ENCODE data around the gene RRP12.

The RRP12 gene

GRCh38 chr10:97400665-97401454 is at the start of gene RRP12:
Gene RRP12 (minus strand): TSS chr10:97401340. CDS start chr10:97401231, 109 bp downstream.
- TF ChIP-seq RAD21 (IDR thresholded peaks at IDR 0.05; ENCODE audit: low read depth) (no peak), FOXM1 (IDR thresholded peaks at IDR 0.05; ENCODE audit: borderline replicate concordance, low read depth) (no peak), TAF1 (IDR thresholded peaks at IDR 0.05; ENCODE audit: low read depth) (peak; percentile 70), CEBPB (IDR thresholded peaks at IDR 0.05) (no peak), MAX (IDR thresholded peaks at IDR 0.05) (peak; percentile 100), NFIC (IDR thresholded peaks at IDR 0.05) (no peak), USF1 (IDR thresholded peaks at IDR 0.05) (peak; percentile 81), YY1 (IDR thresholded peaks at IDR 0.05; ENCODE audit: low read depth) (peak; percentile 62; the same call in 1 of the 2 replicates), TEAD4 (IDR thresholded peaks at IDR 0.05) (0 out of 2 replicates have a peak, but pooled peaks have one; percentile 18), REST (IDR thresholded peaks at IDR 0.05; ENCODE audit: low read depth) (no peak), TCF12 (IDR thresholded peaks at IDR 0.05; ENCODE audit: low read depth) (no peak), ZBTB7A (IDR thresholded peaks at IDR 0.05; ENCODE audit: low read depth) (no peak), EP300 (IDR thresholded peaks at IDR 0.05; ENCODE audit: borderline replicate concordance) (no peak), EGR1 (IDR thresholded peaks at IDR 0.05) (no peak), CREB1 (IDR thresholded peaks at IDR 0.05; ENCODE audit: low read depth) (peak; percentile 92)

GRCh38 chr10:97450828-97451227 is 49.7 kb upstream of the RRP12 start:
- TF ChIP-seq MAX (IDR thresholded peaks at IDR 0.05) = no peak

GRCh38 chr10:97445722-97446639 is 44.8 kb upstream of the RRP12 start, which contains the start of the genes EXOSC1 and ZDHHC16:
Gene EXOSC1 (minus strand): TSS chr10:97446006. CDS start chr10:97445985, 21 bp downstream.
Gene ZDHHC16 (plus strand): TSS chr10:97446175. CDS start chr10:97451676, 5,501 bp downstream.
- TF ChIP-seq TCF12 (IDR thresholded peaks at IDR 0.05; ENCODE audit: low read depth) (peak; percentile 33; the same call in 1 of the 2 replicates), EGR1 (IDR thresholded peaks at IDR 0.05) (peak; percentile 97), RAD21 (IDR thresholded peaks at IDR 0.05; ENCODE audit: low read depth) (no peak), ZBTB7A (IDR thresholded peaks at IDR 0.05; ENCODE audit: low read depth) (peak; percentile 90), USF1 (IDR thresholded peaks at IDR 0.05) (peak; percentile 76), TAF1 (IDR thresholded peaks at IDR 0.05; ENCODE audit: low read depth) (peak; percentile 83), YY1 (IDR thresholded peaks at IDR 0.05; ENCODE audit: low read depth) (peak; percentile 97), EP300 (IDR thresholded peaks at IDR 0.05; ENCODE audit: borderline replicate concordance) (no peak), TEAD4 (IDR thresholded peaks at IDR 0.05) (peak; percentile 4; the same call in 1 of the 2 replicates)

- TF ChIP-seq CREB1 (IDR thresholded peaks at IDR 0.05; ENCODE audit: low read depth) (no peak), REST (IDR thresholded peaks at IDR 0.05; ENCODE audit: low read depth) (no peak), MAX (IDR thresholded peaks at IDR 0.05) (no peak), EP300 (IDR thresholded peaks at IDR 0.05; ENCODE audit: borderline replicate concordance) (no peak), FOXM1 (IDR thresholded peaks at IDR 0.05; ENCODE audit: borderline replicate concordance, low read depth) (no peak), NFIC (IDR thresholded peaks at IDR 0.05) (no peak), YY1 (IDR thresholded peaks at IDR 0.05; ENCODE audit: low read depth) (no peak)
Measured at GRCh38 chr10:97445357-97445721, 44.2 kb upstream of the RRP12 start.

- TF ChIP-seq ZBTB7A (IDR thresholded peaks at IDR 0.05; ENCODE audit: low read depth) (no peak), EP300 (IDR thresholded peaks at IDR 0.05; ENCODE audit: borderline replicate concordance) (no peak), NFIC (IDR thresholded peaks at IDR 0.05) (no peak), EGR1 (IDR thresholded peaks at IDR 0.05) (no peak), TEAD4 (IDR thresholded peaks at IDR 0.05) (no peak), TCF12 (IDR thresholded peaks at IDR 0.05; ENCODE audit: low read depth) (no peak), USF1 (IDR thresholded peaks at IDR 0.05) (no peak), RAD21 (IDR thresholded peaks at IDR 0.05; ENCODE audit: low read depth) (no peak), REST (IDR thresholded peaks at IDR 0.05; ENCODE audit: low read depth) (no peak), MAX (IDR thresholded peaks at IDR 0.05) (no peak), YY1 (IDR thresholded peaks at IDR 0.05; ENCODE audit: low read depth) (no peak), FOXM1 (IDR thresholded peaks at IDR 0.05; ENCODE audit: borderline replicate concordance, low read depth) (no peak), CREB1 (IDR thresholded peaks at IDR 0.05; ENCODE audit: low read depth) (no peak), TAF1 (IDR thresholded peaks at IDR 0.05; ENCODE audit: low read depth) (no peak), CEBPB (IDR thresholded peaks at IDR 0.05) (no peak)
Measured at GRCh38 chr10:97444212-97444611, 43.1 kb upstream of the RRP12 start.
